GM23338 (cell line): ENCODE results near the gene GDI2.

ENCODE experiments used
- CREB1 ChIP-seq: fragments of 250-450 bp; sonication (Bioruptor Pico); IDR thresholded peaks from 2 replicates; pipeline ENCODE4 v1.5.0; 2020; ENCODE audit warnings: low read depth, mild to moderate bottlenecking, moderate library complexity
- CTCF ChIP-seq, 2 experiments: fragments of 200-600 bp in 1 of 2; sonication (generic) in 1 of 2; conservative IDR thresholded peaks; 2 replicates each; pipeline versions ENCODE4 v1.5.1 to v1.6.1; 2016 to 2017; ENCODE audit warnings: antibody characterized with exemption in 2 of 2, low read depth in 2 of 2, mild to moderate bottlenecking in 2 of 2, moderate library complexity in 1 of 2
- ETS1 ChIP-seq: IDR thresholded peaks from 2 replicates; pipeline ENCODE4 v1.6.1; 2016; ENCODE audit warnings: antibody characterized with exemption
- EZH2phosphoT487 ChIP-seq: fragments of 200-600 bp; sonication (generic); IDR thresholded peaks from one replicate; pipeline ENCODE4 v1.8.1; 2018; ENCODE audit warnings: antibody characterized with exemption; ENCODE audit not compliant: unreplicated experiment
- POLR2AphosphoS5 ChIP-seq: IDR thresholded peaks from 2 replicates; pipeline ENCODE4 v1.6.1; 2016; ENCODE audit warnings: antibody characterized with exemption, low read depth

GRCh38 chr10:5828725-5829124 is 15.5 kb upstream of the GDI2 start:
- TF ChIP-seq CREB1 (no peak), CTCF (conservative IDR thresholded peaks at IDR 0.05; ENCODE audit: low read depth in 2 of 2) (no peak), EZH2phosphoT487 (no peak), ETS1 (no peak), POLR2AphosphoS5 (no peak)
